H1 (cell line): ENCODE measurements around the gene PCBP2. TPM values are rescaled to one million over a fixed set of nuclear protein-coding genes. Genes with fewer than 3 reads are reported as not detected.

ENCODE experiments used
- CTCF ChIA-PET: fragments of 300-600 bp; sonication (Branson Sonifier 250); formaldehyde crosslinking; loops from one replicate; lab custom pipeline; 2021; ENCODE audit not compliant: partially characterized antibody; lab: Charles Lee
- POLR2A ChIA-PET: fragments of 300-600 bp; sonication (Branson Sonifier 250); formaldehyde crosslinking; loops from one replicate; lab custom pipeline; 2021; ENCODE audit warnings: inconsistent platforms; ENCODE audit not compliant: partially characterized antibody; lab: Charles Lee
- DNase-seq, 2 experiments: peaks; one replicate each; pipeline versions ENCODE4 v3.0.0 to v3.0.0-alpha.2; 2010 to 2022; ENCODE audit warnings: low spot score in 2 of 2, low read depth in 1 of 2, mixed read lengths in 1 of 2
- FAIRE-seq: peaks from 2 replicates; lab custom pipeline; 2011; peaks lifted over from hg19 to GRCh38; lab: Jason Lieb, UNC
- H2AFZ ChIP-seq: 2 replicates; pipeline ENCODE4 v1.8.1; 2012; ENCODE audit warnings: low read length, inconsistent platforms
- H2AK5ac ChIP-seq: 2 replicates; pipeline ENCODE4 v1.6.1; 2013; ENCODE audit warnings: low read depth, low read length
- H2BK120ac ChIP-seq: replicated peaks from 2 replicates; pipeline ENCODE3; 2013; ENCODE audit warnings: low read depth, low read length, inconsistent platforms
- H2BK12ac ChIP-seq: 2 replicates; pipeline ENCODE4 v1.6.1; 2013; ENCODE audit warnings: low read depth, low read length
- H2BK15ac ChIP-seq: 2 replicates; pipeline ENCODE4 v1.6.1; 2013; ENCODE audit warnings: low read length
- H2BK20ac ChIP-seq: 2 replicates; pipeline ENCODE4 v1.6.1; 2013; ENCODE audit warnings: low read length
- H2BK5ac ChIP-seq: 2 replicates; pipeline ENCODE4 v1.6.1; 2013; ENCODE audit warnings: low read depth, low read length
- H3K14ac ChIP-seq: 2 replicates; pipeline ENCODE4 v1.6.1; 2013; ENCODE audit warnings: inconsistent platforms; ENCODE audit not compliant: insufficient read length
- H3K18ac ChIP-seq: 2 replicates; pipeline ENCODE4 v1.6.1; 2013; ENCODE audit warnings: low read length; ENCODE audit errors: extremely low read depth
- H3K23ac ChIP-seq: 2 replicates; pipeline ENCODE4 v1.6.1; 2013; ENCODE audit warnings: inconsistent platforms; ENCODE audit not compliant: insufficient read length
- H3K23me2 ChIP-seq: 2 replicates; pipeline ENCODE4 v1.6.1; 2013; ENCODE audit warnings: low read depth, low read length
- H3K27ac ChIP-seq: 2 replicates; pipeline ENCODE4 v1.6.1; 2011; ENCODE audit warnings: low read depth, low read length, inconsistent platforms
- H3K27me3 ChIP-seq, 4 experiments: replicated peaks in 1 of 4; 1 replicate in 1 of 4; 2 replicates in 3 of 4; pipeline versions ENCODE4 v1.6.1 to v1.8.1; 2011 to 2013; ENCODE audit warnings: low read length in 3 of 4, mild to moderate bottlenecking in 3 of 4, inconsistent platforms in 2 of 4, mixed read lengths in 2 of 4, moderate library complexity in 1 of 4; ENCODE audit not compliant: control insufficient read depth in 3 of 4, insufficient read depth in 3 of 4; ENCODE audit errors: extremely low read depth in 1 of 4
- H3K36me3 ChIP-seq, 4 experiments: 2 replicates each; pipeline versions ENCODE4 v1.6.1 to v1.8.1; 2011 to 2013; ENCODE audit warnings: mild to moderate bottlenecking in 4 of 4, low read length in 3 of 4, moderate library complexity in 2 of 4, control low read depth in 1 of 4, inconsistent platforms in 1 of 4; ENCODE audit not compliant: insufficient read depth in 4 of 4, control insufficient read depth in 2 of 4
- H3K4ac ChIP-seq: replicated peaks from 2 replicates; pipeline ENCODE3; 2013; ENCODE audit warnings: low read length, low read depth, mixed read lengths, inconsistent platforms; ENCODE audit not compliant: insufficient read length
- H3K4me1 ChIP-seq, 4 experiments: replicated peaks in 1 of 4; 1 replicate in 1 of 4; 2 replicates in 3 of 4; pipeline versions ENCODE4 v1.6.1 to v1.8.1; 2011 to 2013; ENCODE audit warnings: low read length in 3 of 4, inconsistent platforms in 2 of 4, mixed read lengths in 1 of 4; ENCODE audit not compliant: insufficient read depth in 4 of 4, control insufficient read depth in 3 of 4
- H3K4me2 ChIP-seq, 2 experiments: 2 replicates each; pipeline versions ENCODE4 v1.6.1 to v1.8.1; 2011 to 2013; ENCODE audit warnings: low read depth in 2 of 2, low read length in 2 of 2, control low read depth in 1 of 2, inconsistent platforms in 1 of 2, mild to moderate bottlenecking in 1 of 2; ENCODE audit not compliant: insufficient read depth in 1 of 2
- H3K4me3 ChIP-seq, 4 experiments: fragments of 200-600, 300-600 bp in 1 of 4; sonication (generic), shearing (Covaris generic), sonication (Bioruptor Twin) in 1 of 4; 2 replicates each; pipeline versions ENCODE4 v1.5.1 to v1.8.1; 2011 to 2016; ENCODE audit warnings: low read length in 4 of 4, low read depth in 3 of 4, control low read depth in 2 of 4, inconsistent platforms in 2 of 4, mild to moderate bottlenecking in 2 of 4, mixed read lengths in 1 of 4, moderate library complexity in 1 of 4; ENCODE audit not compliant: insufficient read depth in 2 of 4; ENCODE audit errors: extremely low read depth in 1 of 4
- H3K56ac ChIP-seq: replicated peaks from 2 replicates; pipeline ENCODE3; 2013; ENCODE audit warnings: low read depth, mild to moderate bottlenecking, mixed read lengths, low read length, inconsistent platforms; ENCODE audit not compliant: insufficient read length
- H3K79me1 ChIP-seq: 2 replicates; pipeline ENCODE4 v1.6.1; 2013; ENCODE audit warnings: low read depth, low read length, control low read depth
- H3K79me2 ChIP-seq, 2 experiments: 2 replicates each; pipeline versions ENCODE4 v1.6.1 to v1.8.1; 2012 to 2013; ENCODE audit warnings: low read length in 2 of 2, mild to moderate bottlenecking in 2 of 2, inconsistent platforms in 1 of 2; ENCODE audit not compliant: insufficient read depth in 2 of 2, control insufficient read depth in 1 of 2
- H3K9ac ChIP-seq, 4 experiments: replicated peaks in 1 of 4; 1 replicate in 1 of 4; 2 replicates in 3 of 4; pipeline versions ENCODE4 v1.6.1 to v1.8.1; 2011 to 2013; ENCODE audit warnings: low read depth in 3 of 4, low read length in 3 of 4, control low read depth in 2 of 4, mild to moderate bottlenecking in 2 of 4, moderate library complexity in 2 of 4, inconsistent platforms in 1 of 4; ENCODE audit errors: extremely low read depth in 1 of 4
- H3K9me3 ChIP-seq, 2 experiments: 2 replicates each; pipeline versions ENCODE4 v1.6.1 to v1.8.1; 2012 to 2013; ENCODE audit warnings: mild to moderate bottlenecking in 2 of 2, moderate library complexity in 2 of 2, control low read depth in 1 of 2, inconsistent platforms in 1 of 2, low read depth in 1 of 2, low read length in 1 of 2, mixed read lengths in 1 of 2; ENCODE audit not compliant: insufficient read depth in 2 of 2
- H4K20me1 ChIP-seq, 2 experiments: replicated peaks in 1 of 2; 2 replicates each; pipeline versions ENCODE3 to v1.8.1; 2011 to 2013; ENCODE audit warnings: inconsistent platforms in 2 of 2, low read length in 2 of 2, mild to moderate bottlenecking in 1 of 2; ENCODE audit not compliant: insufficient read depth in 2 of 2, control insufficient read depth in 1 of 2
- H4K5ac ChIP-seq: 2 replicates; pipeline ENCODE4 v1.6.1; 2013; ENCODE audit warnings: low read length, low read depth, mixed read lengths, inconsistent platforms; ENCODE audit not compliant: insufficient read length
- H4K8ac ChIP-seq: 2 replicates; pipeline ENCODE4 v1.8.0; 2013; ENCODE audit warnings: mild to moderate bottlenecking, moderate library complexity, low read length, inconsistent platforms; ENCODE audit not compliant: insufficient read depth; ENCODE audit errors: extremely low read depth
- H4K91ac ChIP-seq: replicated peaks from 2 replicates; pipeline ENCODE3; 2013; ENCODE audit warnings: low read length, mixed read lengths, inconsistent platforms; ENCODE audit not compliant: insufficient read length
- CBX8 ChIP-seq: fragments of 300-800, 300-1000 bp; sonication (generic); IDR thresholded peaks from 2 replicates; pipeline ENCODE4 v1.7.1; 2016; ENCODE audit warnings: low read depth, low read length, borderline replicate concordance
- POLR2A ChIP-seq, 2 experiments: IDR thresholded peaks; 1 replicate in 1 of 2; 2 replicates in 1 of 2; pipeline ENCODE4 v1.6.1; 2011; ENCODE audit warnings: low read depth in 2 of 2, low read length in 2 of 2, mild to moderate bottlenecking in 2 of 2; ENCODE audit errors: control extremely low read depth in 1 of 2
- WGBS, 2 experiments: shearing (Covaris generic) in 1 of 2; methylation state at CpG; one replicate each; pipeline versions ENCODE4 v1.1.6 to v1.1.7; 2013 to 2015; ENCODE audit warnings: low lambda C conversion rate in 2 of 2, mixed read lengths in 2 of 2, inconsistent platforms in 1 of 2, low coverage in 1 of 2, missing lambda C conversion rate in 1 of 2; ENCODE audit not compliant: insufficient replicate concordance in 2 of 2, insufficient coverage in 1 of 2, insufficient read length in 1 of 2; ENCODE audit errors: extremely low coverage in 1 of 2, missing lambda C conversion rate in 1 of 2; 5-methylcytosine and 5-hydroxymethylcytosine counted together
- polyA plus RNA-seq, 7 experiments: library from polyadenylated mRNA; depleted of rRNA in 3 of 7; stranded (reverse) in 5 of 7; unstranded in 2 of 7; fragments of >200 nt in 5 of 7; fragments of 200-250 nt in 2 of 7; gene quantifications; 1 replicate in 5 of 7; 2 replicates in 1 of 7; 4 replicates in 1 of 7; pipeline versions ENCODE4 v1.2.1 to v1.2.3, GENCODE V29; 2011 to 2013; ENCODE audit warnings: missing spikeins in 2 of 7, mixed read lengths in 2 of 7
- total RNA-seq: library from RNA; stranded (reverse); fragmentation: NEBNext Ultra II Directional; extraction: Animal tissue kit (Norgen Biotek cat#: 25700); gene quantifications from 2 replicates; pipeline ENCODE4 v1.2.1, GENCODE V29; 2021

The PCBP2 gene
- total and polyA plus RNA-seq, 2 of the 8 experiments (the other 6 are each of a cell fraction or from before 2014, with no cell fraction given) = 470 to 1,123 TPM

DNA sequence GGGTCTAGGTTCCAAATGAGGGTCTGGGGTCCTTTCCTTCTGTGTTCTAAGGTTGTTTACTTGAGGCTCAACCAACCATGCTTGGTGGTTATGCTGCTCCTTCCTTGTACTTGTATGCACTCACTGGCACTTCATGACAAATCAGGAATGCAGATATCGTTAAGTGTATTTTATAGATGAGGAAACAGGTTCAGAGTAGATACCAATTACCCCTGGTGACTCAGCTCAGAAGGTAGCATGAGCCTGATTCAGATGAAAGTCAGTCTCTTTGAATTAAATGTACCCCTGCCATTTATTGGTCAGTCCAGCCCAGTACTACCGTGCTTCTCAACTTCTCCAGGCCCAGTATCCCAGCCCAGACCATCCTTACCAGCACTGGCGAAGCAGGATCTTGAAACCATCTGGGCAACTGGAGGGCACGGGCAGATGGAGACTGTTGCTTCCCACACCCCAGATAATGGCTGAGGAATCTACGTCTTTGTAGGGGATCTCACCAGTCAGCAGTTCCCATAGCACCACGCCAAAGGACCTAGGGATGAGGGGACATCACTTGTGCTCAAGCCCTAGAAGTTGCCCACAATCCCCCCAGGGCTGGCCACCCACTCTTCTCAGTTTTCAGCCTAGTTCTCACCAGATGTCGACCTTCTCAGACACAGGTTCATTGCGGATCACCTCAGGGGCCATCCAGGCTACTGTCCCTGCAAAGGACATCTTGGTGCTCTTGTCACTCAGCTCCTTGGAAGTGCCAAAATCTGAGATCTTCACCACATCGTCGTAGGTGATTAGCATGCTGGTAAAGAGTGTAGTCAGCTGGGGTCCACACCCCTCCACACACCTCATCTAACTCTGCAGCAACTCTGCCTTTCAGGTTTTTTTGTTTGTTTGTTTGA lies 33.0 kb downstream of the PCBP2 start:
- Histone ChIP-seq H4K91ac (no peak overlapping the region), H3K4ac (no peak overlapping the region), H2BK20ac (no peak overlapping the region), H2AK5ac (no peak overlapping the region), H3K18ac (no peak overlapping the region), H3K4me1 (peaks cover 0 to 5% (median under 1%) of the 10 kb centered on the region in 4 experiments; a peak in 3 of 7 replicates), H3K56ac (no peak overlapping the region), H3K4me2 (no peak overlapping the region), H2BK5ac (no peak overlapping the region), H2AFZ (no peak overlapping the region), H3K14ac (no peak overlapping the region), H2BK120ac (no peak overlapping the region), H3K79me2 (no peaks in the 10 kb centered on the region), H4K5ac (no peak overlapping the region), H3K9me3 (no peaks in the 10 kb centered on the region), H3K9ac (no peak overlapping the region), H3K79me1 (no peaks in the 10 kb centered on the region), H4K20me1 (peaks cover 18 to 37% of the 10 kb centered on the region in 2 experiments), H3K36me3 (peaks cover 8 to 58% (median 28%) of the 10 kb centered on the region in 4 experiments; a peak in 7 of 8 replicates), H2BK12ac (no peak overlapping the region), H4K8ac (no peak overlapping the region), H3K23me2 (no peaks in the 10 kb centered on the region), H3K23ac (no peak overlapping the region), H3K27ac (no peak overlapping the region), H2BK15ac (no peak overlapping the region), H3K27me3 (no peaks in the 10 kb centered on the region), H3K4me3 (no peak overlapping the region)
- peak; percentile 13 for FAIRE-seq
- 90% methylated on average over 10 of the region's 10 CpGs; no CpG with 5 or more reads in 1 of the 2 experiments for WGBS, 2 experiments
- POLR2A ChIA-PET = interaction anchor here (57.6 to 67.0 kb wide), 2 partner anchors 9 to 17 kb away, joined by 3397 read pairs; partner anchors contain the start of genes MAP3K12, NPFF, PCBP2 and PRR13
- DNase-seq = no peak
- TF ChIP-seq CBX8 (no peak), POLR2A (IDR thresholded peaks at IDR 0.05; ENCODE audit: control extremely low read depth in 1 of 2, low read depth in 2 of 2, low read length in 2 of 2) (peak in 1 of 2 experiments; percentile 41; a peak in 1 of 3 replicates)
- CTCF ChIA-PET = interaction anchor here (0.6 to 9.0 kb wide), 4 partner anchors 19 to 64 kb away, joined by 3 to 105 read pairs (median 12); partner anchors contain the start of gene NPFF
